Activated CD8-positive, alpha-beta T cell treated with anti-CD3 and anti-CD28 coated beads for 36 hours (primary cell): ENCODE data around the gene TRUB1. TPM values are rescaled to one million over a fixed set of nuclear protein-coding genes. Genes with fewer than 3 reads are reported as not detected.

ENCODE experiments used
- ATAC-seq: fragments of 200-7000 bp; cut with Tn5 transposase; one replicate; pipeline ENCODE4 v1.10.0; 2021; ENCODE audit warnings: mild to moderate bottlenecking, moderate library complexity
- CTCF ChIA-PET: fragments of 350-600 bp; sonication (Branson Sonifier 250); formaldehyde crosslinking; loops from one replicate; lab custom pipeline; 2021; ENCODE audit warnings: antibody characterized with exemption; lab: Charles Lee
- POLR2A ChIA-PET: fragments of 350-600 bp; sonication (Branson Sonifier 250); formaldehyde crosslinking; loops from one replicate; lab custom pipeline; 2021; ENCODE audit warnings: antibody characterized with exemption; lab: Charles Lee
- DNase-seq: peaks from one replicate; pipeline ENCODE4 v3.0.0-alpha.2; 2020
- H3K27ac Mint-ChIP-seq: one replicate; pipeline ENCODE4 v1.8.0; 2021; ENCODE audit warnings: mild to moderate bottlenecking, mixed read lengths
- H3K27me3 Mint-ChIP-seq: one replicate; pipeline ENCODE4 v1.8.0; 2021; ENCODE audit warnings: mixed read lengths
- H3K36me3 Mint-ChIP-seq: one replicate; pipeline ENCODE4 v1.8.0; 2021; ENCODE audit warnings: low read depth, mixed read lengths
- H3K4me1 Mint-ChIP-seq: one replicate; pipeline ENCODE4 v1.8.0; 2021; ENCODE audit warnings: low read depth, mixed read lengths
- H3K4me3 Mint-ChIP-seq: one replicate; pipeline ENCODE4 v1.8.0; 2021; ENCODE audit warnings: mild to moderate bottlenecking, moderate library complexity, mixed read lengths
- H3K9me3 Mint-ChIP-seq: one replicate; pipeline ENCODE4 v1.8.0; 2021; ENCODE audit warnings: mixed read lengths
- intact Hi-C: fragments of 100-400 bp; cut with micrococcal nuclease; formaldehyde crosslinking; loops from one replicate; pipeline ENCODE4 v1.10.0; 2022
- total RNA-seq, 2 experiments: library from RNA; stranded (reverse); gene quantifications; one replicate each; pipeline ENCODE4 v1.2.3, GENCODE V29; 2021
- TF ChIP-seq, protein P1 (sequence below): fragments of 200-600 bp; IDR thresholded peaks from one replicate; pipeline ENCODE4 v1.8.0; 2022; ENCODE audit warnings: antibody characterized with exemption, mild to moderate bottlenecking

TRUB1 gene
- total RNA-seq, 2 experiments from 2014 or later = 14.9 to 16.8 TPM

DNA sequence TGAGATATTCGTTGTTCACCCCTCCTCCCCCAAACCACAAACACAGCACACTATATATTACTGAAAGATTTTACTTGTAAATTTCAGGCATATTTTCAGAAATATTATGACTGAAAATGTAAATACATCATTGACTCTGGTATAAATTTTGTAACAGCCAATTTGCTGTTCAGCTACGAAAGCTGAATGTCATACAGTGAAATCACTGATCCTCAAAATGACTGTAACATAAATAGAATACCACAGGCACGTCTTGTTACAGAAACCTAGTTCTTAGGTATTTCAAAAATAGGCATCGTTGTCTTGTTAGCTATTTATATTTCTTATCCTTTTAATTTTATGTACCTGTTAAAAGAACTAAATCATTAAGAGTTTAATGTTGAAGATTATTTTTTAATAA lies 15.1 kb downstream of the TRUB1 start:
- CTCF ChIA-PET = no interaction called here
- Mint-ChIP-seq H3K27ac (no peak overlapping the region), H3K27me3 (no peaks in the 10 kb centered on the region), H3K9me3 (no peaks in the 10 kb centered on the region), H3K4me3 (no peak overlapping the region), H3K36me3 (peaks cover 35% of the 10 kb centered on the region), H3K4me1 (peaks cover 53% of the 10 kb centered on the region)
- intact Hi-C loops = no loop called here
- POLR2A ChIA-PET = no interaction called here
- no peak for DNase-seq
- ATAC-seq = no peak
- TF ChIP-seq, protein P1, sequence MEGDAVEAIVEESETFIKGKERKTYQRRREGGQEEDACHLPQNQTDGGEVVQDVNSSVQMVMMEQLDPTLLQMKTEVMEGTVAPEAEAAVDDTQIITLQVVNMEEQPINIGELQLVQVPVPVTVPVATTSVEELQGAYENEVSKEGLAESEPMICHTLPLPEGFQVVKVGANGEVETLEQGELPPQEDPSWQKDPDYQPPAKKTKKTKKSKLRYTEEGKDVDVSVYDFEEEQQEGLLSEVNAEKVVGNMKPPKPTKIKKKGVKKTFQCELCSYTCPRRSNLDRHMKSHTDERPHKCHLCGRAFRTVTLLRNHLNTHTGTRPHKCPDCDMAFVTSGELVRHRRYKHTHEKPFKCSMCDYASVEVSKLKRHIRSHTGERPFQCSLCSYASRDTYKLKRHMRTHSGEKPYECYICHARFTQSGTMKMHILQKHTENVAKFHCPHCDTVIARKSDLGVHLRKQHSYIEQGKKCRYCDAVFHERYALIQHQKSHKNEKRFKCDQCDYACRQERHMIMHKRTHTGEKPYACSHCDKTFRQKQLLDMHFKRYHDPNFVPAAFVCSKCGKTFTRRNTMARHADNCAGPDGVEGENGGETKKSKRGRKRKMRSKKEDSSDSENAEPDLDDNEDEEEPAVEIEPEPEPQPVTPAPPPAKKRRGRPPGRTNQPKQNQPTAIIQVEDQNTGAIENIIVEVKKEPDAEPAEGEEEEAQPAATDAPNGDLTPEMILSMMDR = no peak

DNA sequence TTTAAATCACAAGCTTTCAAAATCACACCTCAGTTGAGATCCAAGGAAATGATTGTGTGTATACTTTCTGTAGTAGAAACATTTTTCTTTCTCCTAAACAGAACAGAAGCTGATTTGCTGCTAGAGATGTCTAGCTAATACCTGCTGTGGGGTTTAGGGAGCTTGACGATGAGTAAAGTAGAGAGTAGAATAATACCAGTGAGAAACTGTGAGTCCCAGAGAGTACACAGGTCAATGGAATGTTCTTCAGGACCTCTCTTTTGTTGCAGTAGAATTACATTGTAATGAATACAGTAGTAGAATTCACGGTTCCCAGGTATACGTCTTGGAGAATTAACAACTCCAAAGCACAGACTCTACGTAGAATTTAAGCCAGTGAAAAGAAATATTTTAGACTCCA lies 18.0 kb downstream of the TRUB1 start:
- ATAC-seq (no peak), DNase-seq (no peak)
- peaks cover 28% of the 10 kb centered on the region for H3K36me3 Mint-ChIP-seq
- H3K4me1 Mint-ChIP-seq = peaks cover 34% of the 10 kb centered on the region
- intact Hi-C loops = no loop called here
- no peaks in the 10 kb centered on the region for H3K9me3 Mint-ChIP-seq
- CTCF ChIA-PET = interaction anchor here (0.9 kb wide), 1 partner anchor 75 kb away, joined by 3 read pairs; no protein-coding TSS in a partner anchor
- no peaks in the 10 kb centered on the region for H3K27me3 Mint-ChIP-seq
- H3K4me3 Mint-ChIP-seq = no peak overlapping the region
- no peak overlapping the region for H3K27ac Mint-ChIP-seq
- TF ChIP-seq, protein P1 = no peak
- POLR2A ChIA-PET = no interaction called here

DNA sequence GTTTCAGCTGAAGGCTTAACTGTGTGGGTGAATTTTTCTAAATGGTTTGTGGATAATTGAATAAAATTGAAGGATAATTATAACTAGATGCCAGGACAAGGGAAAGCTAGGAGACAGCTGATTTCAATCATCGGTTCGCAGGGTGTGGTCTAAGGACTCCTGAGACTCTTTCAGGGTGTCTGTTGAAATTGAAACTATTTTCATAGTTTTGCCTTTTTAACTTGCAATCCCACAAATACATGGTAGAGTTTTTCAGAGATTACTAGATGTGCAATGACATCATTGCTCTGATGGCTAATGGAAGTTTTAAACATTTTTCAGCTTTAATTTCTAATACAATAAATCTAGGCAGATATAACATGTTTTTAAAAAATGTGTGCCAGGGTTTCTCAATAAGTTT lies 18.5 kb downstream of the TRUB1 start:
- TF ChIP-seq, protein P1 = no peak
- no peak overlapping the region for H3K27ac Mint-ChIP-seq
- peaks cover 32% of the 10 kb centered on the region for H3K36me3 Mint-ChIP-seq
- POLR2A ChIA-PET = no interaction called here
- ATAC-seq (no peak), DNase-seq (no peak)
- intact Hi-C loops = no loop called here
- H3K4me1 Mint-ChIP-seq = peaks cover 34% of the 10 kb centered on the region
- H3K27me3 Mint-ChIP-seq = no peaks in the 10 kb centered on the region
- no peaks in the 10 kb centered on the region for H3K9me3 Mint-ChIP-seq
- CTCF ChIA-PET = interaction anchor here (0.9 kb wide), 1 partner anchor 76 kb away, joined by 3 read pairs; no protein-coding TSS in a partner anchor
- no peak overlapping the region for H3K4me3 Mint-ChIP-seq

DNA sequence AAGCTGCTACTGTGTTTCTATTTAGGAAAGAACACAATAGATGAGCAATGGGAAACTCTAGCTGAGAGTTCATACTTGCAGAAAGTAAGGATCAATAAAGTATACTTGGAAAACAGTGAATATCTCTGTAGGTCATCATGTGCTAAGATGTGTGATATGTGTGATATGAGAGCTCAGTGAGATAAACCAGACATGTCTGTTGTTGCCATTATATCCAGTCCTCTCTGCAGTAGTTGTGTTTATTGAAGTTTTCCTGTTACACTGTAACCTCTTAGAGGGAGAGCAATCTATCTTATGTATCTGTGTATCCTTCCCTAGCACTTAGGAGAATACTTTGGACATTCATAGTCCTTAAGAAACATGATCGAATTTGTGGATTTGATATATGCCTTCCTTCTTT lies 19.1 kb downstream of the TRUB1 start:
- CTCF ChIA-PET = interaction anchor here (0.9 kb wide), 1 partner anchor 76 kb away, joined by 3 read pairs; no protein-coding TSS in a partner anchor
- Mint-ChIP-seq H3K4me1 (peaks cover 34% of the 10 kb centered on the region), H3K36me3 (peaks cover 32% of the 10 kb centered on the region), H3K27ac (no peak overlapping the region), H3K27me3 (no peaks in the 10 kb centered on the region), H3K9me3 (no peaks in the 10 kb centered on the region), H3K4me3 (no peak overlapping the region)
- TF ChIP-seq, protein P1 = no peak
- DNase-seq = no peak
- intact Hi-C loops = no loop called here
- POLR2A ChIA-PET = no interaction called here
- no peak for ATAC-seq

DNA sequence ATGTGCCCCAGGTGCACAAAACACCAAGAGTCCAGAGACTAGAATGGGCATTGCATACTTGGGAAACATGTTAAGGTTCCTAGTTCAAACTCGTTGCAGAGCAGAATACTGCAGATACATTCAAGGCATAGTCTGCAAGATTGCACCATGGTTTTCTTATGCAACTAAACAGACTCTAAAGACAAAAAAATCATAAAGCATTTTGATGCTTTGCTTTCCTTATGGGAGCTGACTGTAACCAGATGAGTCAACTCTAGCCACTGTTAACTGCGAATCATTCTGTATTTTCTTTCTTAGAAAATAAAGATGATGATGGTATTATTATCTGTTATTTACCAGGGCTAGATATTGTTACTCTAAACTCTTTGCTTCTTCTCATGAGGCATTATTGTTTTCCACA lies 19.7 kb downstream of the TRUB1 start:
- CTCF ChIA-PET = no interaction called here
- POLR2A ChIA-PET = no interaction called here
- intact Hi-C loops = no loop called here

More for the DNA sequence above, 19.7 kb downstream of the TRUB1 start:
- H3K36me3 Mint-ChIP-seq = peaks cover 38% of the 10 kb centered on the region
- H3K4me3 Mint-ChIP-seq = no peak overlapping the region
- H3K9me3 Mint-ChIP-seq = no peaks in the 10 kb centered on the region
- ATAC-seq (no peak), DNase-seq (no peak)
- no peak overlapping the region for H3K27ac Mint-ChIP-seq
- H3K4me1 Mint-ChIP-seq = peaks cover 34% of the 10 kb centered on the region
- TF ChIP-seq, protein P1 = no peak
- H3K27me3 Mint-ChIP-seq = no peaks in the 10 kb centered on the region
